GM23248 (cell line): Measurements from ENCODE around the gene PHACTR2. TPM values are rescaled to one million over a fixed set of nuclear protein-coding genes. Genes with fewer than 3 reads are reported as not detected.
"Not testable (repeated sequence)": the region's sequence is repeated elsewhere in the genome, so short reads cannot be mapped to it uniquely, and the experiment has no call there.

Experiments used
- DNase-seq: peaks from one replicate; pipeline ENCODE4 v3.0.0-alpha.2; 2015
- H2AFZ ChIP-seq: fragments of 200-600 bp; sonication (generic); 2 replicates; pipeline ENCODE4 v1.6.1; 2016; ENCODE audit warnings: antibody characterized with exemption
- H3F3A ChIP-seq: fragments of 200-600 bp; sonication (generic); 2 replicates; pipeline ENCODE4 v1.6.1; 2016; ENCODE audit warnings: mild to moderate bottlenecking, antibody characterized with exemption, mixed run types; ENCODE audit not compliant: insufficient read depth
- H3K27ac ChIP-seq: fragments of 200-600 bp; sonication (generic); 2 replicates; pipeline ENCODE4 v1.5.1; 2016; ENCODE audit warnings: mild to moderate bottlenecking
- H3K27me3 ChIP-seq: fragments of 200-600 bp; sonication (generic); replicated peaks from 2 replicates; pipeline ENCODE4 v1.6.1; 2016; ENCODE audit warnings: mild to moderate bottlenecking; ENCODE audit not compliant: insufficient read depth
- H3K36me3 ChIP-seq: fragments of 200-600 bp; sonication (generic); 2 replicates; pipeline ENCODE4 v1.6.1; 2016; ENCODE audit warnings: low read depth, mild to moderate bottlenecking
- H3K4me1 ChIP-seq: fragments of 200-600 bp; sonication (generic); 2 replicates; pipeline ENCODE4 v1.6.1; 2016; ENCODE audit warnings: mild to moderate bottlenecking; ENCODE audit not compliant: insufficient read depth
- H3K4me2 ChIP-seq: fragments of 200-600 bp; sonication (generic); one replicate; pipeline ENCODE4 v1.6.1; 2016; ENCODE audit warnings: mild to moderate bottlenecking; ENCODE audit not compliant: unreplicated experiment
- H3K4me3 ChIP-seq: fragments of 200-600 bp; sonication (generic); 2 replicates; pipeline ENCODE4 v1.5.1; 2016; ENCODE audit warnings: mild to moderate bottlenecking
- H3K79me2 ChIP-seq: fragments of 200-600 bp; sonication (generic); 2 replicates; pipeline ENCODE4 v1.6.1; 2016; ENCODE audit warnings: mild to moderate bottlenecking; ENCODE audit not compliant: insufficient read depth
- H3K9ac ChIP-seq: fragments of 200-600 bp; sonication (generic); 2 replicates; pipeline ENCODE4 v1.6.1; 2016; ENCODE audit warnings: mild to moderate bottlenecking
- H3K9me2 ChIP-seq: fragments of 200-600 bp; sonication (generic); 2 replicates; pipeline ENCODE4 v1.6.1; 2016; ENCODE audit warnings: mixed run types, mild to moderate bottlenecking, moderate library complexity; ENCODE audit not compliant: insufficient read depth
- H3K9me3 ChIP-seq: fragments of 200-600 bp; sonication (generic); one replicate; pipeline ENCODE4 v1.6.1; 2017; ENCODE audit warnings: low read depth
- H4K20me1 ChIP-seq: fragments of 200-600 bp; sonication (generic); 2 replicates; pipeline ENCODE4 v1.6.0; 2016; ENCODE audit not compliant: insufficient read depth
- EZH2 ChIP-seq: fragments of 200-600 bp; sonication (generic); IDR thresholded peaks from 2 replicates; pipeline ENCODE4 v1.6.1; 2018; ENCODE audit warnings: antibody characterized with exemption, mild to moderate bottlenecking; ENCODE audit not compliant: insufficient read depth, poor library complexity, severe bottlenecking
- EZH2phosphoT487 ChIP-seq: fragments of 200-600 bp; sonication (generic); IDR thresholded peaks from 2 replicates; pipeline ENCODE4 v1.6.1; 2018; ENCODE audit warnings: antibody characterized with exemption, moderate library complexity, mild to moderate bottlenecking, low read depth; ENCODE audit not compliant: insufficient read depth
- WGBS, 2 experiments: methylation state at CpG; one replicate each; pipeline ENCODE4 v1.1.6; 2015 to 2017; ENCODE audit warnings: low lambda C conversion rate in 2 of 2, low coverage in 1 of 2; ENCODE audit errors: missing lambda C conversion rate in 2 of 2; 5-methylcytosine and 5-hydroxymethylcytosine counted together
- in situ Hi-C: fragments of 300-500 bp; cut with MboI; formaldehyde crosslinking; loops from 2 replicates; pipeline ENCODE4 v1.15.0; 2020
- polyA plus RNA-seq: library from polyadenylated mRNA; unstranded; fragments of >200 nt; fragmentation: Nextera tagmentation; extraction: Ambion mirVana; gene quantifications from 2 replicates; pipeline ENCODE4 v1.2.1, GENCODE V29; 2016
- total RNA-seq: library from RNA; depleted of rRNA; stranded (reverse); fragments of >200 nt; shearing (Covaris generic); gene quantifications from 2 replicates; pipeline ENCODE4 v1.2.3, GENCODE V29; 2014

Gene PHACTR2
- total and polyA plus RNA-seq, 2 experiments from 2014 or later = 39.0 to 39.4 TPM

GRCh38 chr6:143652841-143653331, 24.9 kb upstream of the PHACTR2 start:
- TF ChIP-seq EZH2phosphoT487 (no peak), EZH2 (no peak)
- H3K4me1 ChIP-seq = no peaks in the 10 kb centered on the region
- no peaks in the 10 kb centered on the region for H3K27me3 ChIP-seq
- H3K36me3 ChIP-seq = no peaks in the 10 kb centered on the region
- no peaks in the 10 kb centered on the region for H3K9me3 ChIP-seq
- in situ Hi-C loops = no loop called here
- H3F3A ChIP-seq = no peaks in the 10 kb centered on the region
- no peak overlapping the region for H2AFZ ChIP-seq
- DNase-seq = no peak
- 22 to 25% methylated on average over 6 of the region's 6 CpGs for WGBS, 2 experiments
- no peak overlapping the region for H3K4me3 ChIP-seq
- no peaks in the 10 kb centered on the region for H3K9me2 ChIP-seq
- no peak overlapping the region for H3K9ac ChIP-seq
- H4K20me1 ChIP-seq = no peaks in the 10 kb centered on the region
- no peak overlapping the region for H3K4me2 ChIP-seq
- H3K79me2 ChIP-seq = no peaks in the 10 kb centered on the region
- H3K27ac ChIP-seq = no peak overlapping the region

- H3K36me3 ChIP-seq = no peaks in the 10 kb centered on the region
- no peaks in the 10 kb centered on the region for H3K79me2 ChIP-seq
- in situ Hi-C loops = no loop called here
- no peak overlapping the region for H3K4me2 ChIP-seq
- H3K27me3 ChIP-seq = no peaks in the 10 kb centered on the region
- no peak for TF ChIP-seq EZH2phosphoT487
- no peak for TF ChIP-seq EZH2
- no peaks in the 10 kb centered on the region for H4K20me1 ChIP-seq
- WGBS, 2 experiments = 85% methylated on average over 5 of the region's 5 CpGs
- no peaks in the 10 kb centered on the region for H3F3A ChIP-seq
- H3K9me3 ChIP-seq = no peaks in the 10 kb centered on the region
- H3K27ac ChIP-seq = no peak overlapping the region
- H3K4me3 ChIP-seq = no peak overlapping the region
- no peaks in the 10 kb centered on the region for H3K9me2 ChIP-seq
- no peak overlapping the region for H2AFZ ChIP-seq
- no peak overlapping the region for H3K9ac ChIP-seq
- no peak for DNase-seq
- H3K4me1 ChIP-seq = no peaks in the 10 kb centered on the region
These were observed 22.2 kb upstream of the PHACTR2 start for GRCh38 chr6:143655541-143655940.

- no peaks in the 10 kb centered on the region for H3K9me3 ChIP-seq
- H3K4me1 ChIP-seq = no peaks in the 10 kb centered on the region
- H3K27ac ChIP-seq = no peak overlapping the region
- H3F3A ChIP-seq = no peaks in the 10 kb centered on the region
- no peaks in the 10 kb centered on the region for H3K79me2 ChIP-seq
- no peak for DNase-seq
- H3K9ac ChIP-seq = no peak overlapping the region
- H3K4me3 ChIP-seq = no peak overlapping the region
- no peak overlapping the region for H2AFZ ChIP-seq
- WGBS, 2 experiments = 98% methylated on average over 4 of the region's 4 CpGs
- H3K9me2 ChIP-seq = no peaks in the 10 kb centered on the region
- in situ Hi-C loops = no loop called here
- H3K4me2 ChIP-seq = no peak overlapping the region
- H3K27me3 ChIP-seq = no peaks in the 10 kb centered on the region
- no peaks in the 10 kb centered on the region for H3K36me3 ChIP-seq
- no peaks in the 10 kb centered on the region for H4K20me1 ChIP-seq
- no peak for TF ChIP-seq EZH2
- no peak for TF ChIP-seq EZH2phosphoT487
These were observed 21.7 kb upstream of the PHACTR2 start for GRCh38 chr6:143656026-143656425.

GRCh38 chr6:143657809-143658208, 20.0 kb upstream of the PHACTR2 start:
- Histone ChIP-seq H3K27ac (no peak overlapping the region), H3K79me2 (no peaks in the 10 kb centered on the region), H3K4me3 (no peak overlapping the region), H4K20me1 (no peaks in the 10 kb centered on the region), H2AFZ (no peak overlapping the region), H3K36me3 (no peaks in the 10 kb centered on the region), H3K9me3 (no peaks in the 10 kb centered on the region), H3F3A (no peaks in the 10 kb centered on the region), H3K9me2 (no peaks in the 10 kb centered on the region), H3K4me1 (no peaks in the 10 kb centered on the region), H3K4me2 (no peak overlapping the region), H3K9ac (no peak overlapping the region), H3K27me3 (no peaks in the 10 kb centered on the region)
- DNase-seq = no peak
- TF ChIP-seq EZH2 (no peak), EZH2phosphoT487 (no peak)
- WGBS, 2 experiments = 70 to 75% methylated on average over 2 of the region's 2 CpGs
- in situ Hi-C loops = no loop called here

- H3K36me3 ChIP-seq, H3K4me3 ChIP-seq, H2AFZ ChIP-seq, H3K9ac ChIP-seq, H4K20me1 ChIP-seq, H3K4me2 ChIP-seq, H3K9me3 ChIP-seq, H3K9me2 ChIP-seq, H3K79me2 ChIP-seq, in situ Hi-C loops, H3K4me1 ChIP-seq, H3K27me3 ChIP-seq, H3K27ac ChIP-seq, H3F3A ChIP-seq, DNase-seq: not testable (repeated sequence)
- 93 to 97% methylated on average over 3 of the region's 3 CpGs for WGBS, 2 experiments
These were observed 17.6 kb upstream of the PHACTR2 start for GRCh38 chr6:143660170-143660569.
